Measurements from ENCODE around the gene FDXR.

Gene FDXR

GRCh38 chr17:74904687-74905409 is 32.1 kb upstream of the FDXR start:
- no peak overlapping the region for H3K4me3 ChIP-seq (ENCODE audit: low read depth, low read length)
- TF ChIP-seq CTCF (IDR thresholded peaks at IDR 0.05; ENCODE audit: borderline replicate concordance, insufficient read depth, low read depth, low read length) = no peak

GRCh38 chr17:74903671-74904070 is 30.9 kb upstream of the FDXR start:
- no peak for TF ChIP-seq CTCF (IDR thresholded peaks at IDR 0.05; ENCODE audit: borderline replicate concordance, insufficient read depth, low read depth, low read length)
- no peak overlapping the region for H3K4me3 ChIP-seq (ENCODE audit: low read depth, low read length)

GRCh38 chr17:74903034-74903433 is 30.2 kb upstream of the FDXR start:
- no peak overlapping the region for H3K4me3 ChIP-seq (ENCODE audit: low read depth, low read length)
- no peak for TF ChIP-seq CTCF (IDR thresholded peaks at IDR 0.05; ENCODE audit: borderline replicate concordance, insufficient read depth, low read depth, low read length)

- TF ChIP-seq CTCF (IDR thresholded peaks at IDR 0.05; ENCODE audit: borderline replicate concordance, insufficient read depth, low read depth, low read length) = no peak
- no peak overlapping the region for H3K4me3 ChIP-seq (ENCODE audit: low read depth, low read length)
Measured at GRCh38 chr17:74901353-74902135, 28.8 kb upstream of the FDXR start.

- no peak for TF ChIP-seq CTCF (IDR thresholded peaks at IDR 0.05; ENCODE audit: borderline replicate concordance, insufficient read depth, low read depth, low read length)
- H3K4me3 ChIP-seq (ENCODE audit: low read depth, low read length) = no peak overlapping the region
Measured at GRCh38 chr17:74900208-74900607, 27.4 kb upstream of the FDXR start.

- H3K4me3 ChIP-seq (ENCODE audit: low read depth, low read length) = no peak overlapping the region
- no peak for TF ChIP-seq CTCF (IDR thresholded peaks at IDR 0.05; ENCODE audit: borderline replicate concordance, insufficient read depth, low read depth, low read length)
Measured at GRCh38 chr17:74898376-74898946, 25.7 kb upstream of the FDXR start.

All from GM12875 (cell line).